Activated T-cell treated with anti-CD3 and anti-CD28 coated beads, Interleukin-2, amount 50 U/mL, for 24 hours (primary cell): ENCODE results near the gene TMEM87A.
"Not testable (repeated sequence)": the region's sequence is repeated elsewhere in the genome, so short reads cannot be mapped to it uniquely, and the experiment has no call there.

Experiments
- DNase-seq: peaks from one replicate; pipeline ENCODE4 v3.0.0-alpha.2; 2020
- H3K27ac Mint-ChIP-seq: 2 replicates; pipeline ENCODE4 v1.8.0; 2020; ENCODE audit warnings: mild to moderate bottlenecking, mixed read lengths
- H3K27me3 Mint-ChIP-seq: 2 replicates; pipeline ENCODE4 v1.8.0; 2020; ENCODE audit warnings: mixed read lengths
- H3K36me3 Mint-ChIP-seq: 2 replicates; pipeline ENCODE4 v1.8.0; 2020; ENCODE audit warnings: low read depth, mixed read lengths
- H3K4me1 Mint-ChIP-seq: 2 replicates; pipeline ENCODE4 v1.8.0; 2020; ENCODE audit warnings: low read depth, mixed read lengths
- H3K4me3 Mint-ChIP-seq: 2 replicates; pipeline ENCODE4 v1.8.0; 2020; ENCODE audit warnings: mild to moderate bottlenecking, moderate library complexity, mixed read lengths
- H3K9me3 Mint-ChIP-seq: 2 replicates; pipeline ENCODE4 v1.8.0; 2020; ENCODE audit warnings: mixed read lengths

Gene TMEM87A

GRCh38 chr15:42231088-42231487 is 42.1 kb downstream of the TMEM87A start:
- Mint-ChIP-seq H3K9me3 (no peaks in the 10 kb centered on the region), H3K27me3 (no peaks in the 10 kb centered on the region), H3K4me3 (no peak overlapping the region), H3K4me1 (peaks cover 1% of the 10 kb centered on the region), H3K36me3 (peaks cover 92% of the 10 kb centered on the region), H3K27ac (peak overlapping the region; percentile 9)
- DNase-seq, result no peak

- not testable (repeated sequence) for H3K4me3 Mint-ChIP-seq, DNase-seq, H3K9me3 Mint-ChIP-seq, H3K4me1 Mint-ChIP-seq, H3K27me3 Mint-ChIP-seq
- Mint-ChIP-seq H3K36me3 (peaks cover 95% of the 10 kb centered on the region), H3K27ac (peak overlapping the region; percentile 64)
Measured at GRCh38 chr15:42228981-42229380, 44.3 kb downstream of the TMEM87A start.

- DNase-seq, result no peak
- Mint-ChIP-seq H3K9me3 (no peaks in the 10 kb centered on the region), H3K4me3 (no peak overlapping the region), H3K27me3 (no peaks in the 10 kb centered on the region), H3K27ac (peak overlapping the region; percentile 12), H3K36me3 (peaks cover 95% of the 10 kb centered on the region), H3K4me1 (peaks cover 1% of the 10 kb centered on the region)
Measured at GRCh38 chr15:42228036-42228435, 45.2 kb downstream of the TMEM87A start.

GRCh38 chr15:42226648-42227047 is 46.6 kb downstream of the TMEM87A start:
- no peaks in the 10 kb centered on the region for H3K9me3 Mint-ChIP-seq

GRCh38 chr15:42220216-42220615 is 53.0 kb downstream of the TMEM87A start:
- H3K36me3 Mint-ChIP-seq, result peaks cover 84% of the 10 kb centered on the region
- H3K4me3 Mint-ChIP-seq, result no peak overlapping the region
- no peak overlapping the region for H3K27ac Mint-ChIP-seq
- peaks cover 18% of the 10 kb centered on the region for H3K4me1 Mint-ChIP-seq
- DNase-seq, result no peak
- H3K27me3 Mint-ChIP-seq, result no peaks in the 10 kb centered on the region
- no peaks in the 10 kb centered on the region for H3K9me3 Mint-ChIP-seq

More at GRCh38 chr15:42226648-42227047, 46.6 kb downstream of the TMEM87A start:
- Mint-ChIP-seq H3K4me1 (peaks cover 1% of the 10 kb centered on the region), H3K4me3 (no peak overlapping the region), H3K36me3 (peaks cover 93% of the 10 kb centered on the region), H3K27me3 (no peaks in the 10 kb centered on the region), H3K27ac (no peak overlapping the region)
- DNase-seq, result no peak

- Mint-ChIP-seq H3K36me3 (peaks cover 82% of the 10 kb centered on the region), H3K4me3 (no peak overlapping the region), H3K9me3 (no peaks in the 10 kb centered on the region), H3K27ac (no peak overlapping the region), H3K4me1 (peaks cover 26% of the 10 kb centered on the region), H3K27me3 (no peaks in the 10 kb centered on the region)
- DNase-seq, result no peak
Measured at GRCh38 chr15:42218953-42219592, 54.2 kb downstream of the TMEM87A start.

GRCh38 chr15:42217568-42217967 is 55.7 kb downstream of the TMEM87A start:
- H3K36me3 Mint-ChIP-seq, result peaks cover 82% of the 10 kb centered on the region
- no peak overlapping the region for H3K27ac Mint-ChIP-seq
- no peak overlapping the region for H3K4me3 Mint-ChIP-seq
- peaks cover 28% of the 10 kb centered on the region for H3K4me1 Mint-ChIP-seq
- H3K9me3 Mint-ChIP-seq, result no peaks in the 10 kb centered on the region
- no peaks in the 10 kb centered on the region for H3K27me3 Mint-ChIP-seq
- DNase-seq, result no peak

- Mint-ChIP-seq H3K36me3 (peaks cover 87% of the 10 kb centered on the region), H3K9me3 (no peaks in the 10 kb centered on the region), H3K27ac (peak overlapping the region; percentile 85), H3K4me1 (peaks cover 28% of the 10 kb centered on the region), H3K27me3 (no peaks in the 10 kb centered on the region), H3K4me3 (no peak overlapping the region)
- DNase-seq, result no peak
Measured at GRCh38 chr15:42215913-42216829, 57.1 kb downstream of the TMEM87A start.

- no peak for DNase-seq
- no peaks in the 10 kb centered on the region for H3K9me3 Mint-ChIP-seq
- H3K36me3 Mint-ChIP-seq, result peaks cover 92% of the 10 kb centered on the region
- peaks cover 28% of the 10 kb centered on the region for H3K4me1 Mint-ChIP-seq
- peak overlapping the region; percentile 58 for H3K27ac Mint-ChIP-seq
- H3K4me3 Mint-ChIP-seq, result no peak overlapping the region
- H3K27me3 Mint-ChIP-seq, result no peaks in the 10 kb centered on the region
Measured at GRCh38 chr15:42214600-42214999, 58.6 kb downstream of the TMEM87A start.

GRCh38 chr15:42213511-42213910 is 59.7 kb downstream of the TMEM87A start:
- Mint-ChIP-seq H3K36me3 (peaks cover 88% of the 10 kb centered on the region), H3K4me3 (no peak overlapping the region), H3K27ac (peak overlapping the region; percentile 24), H3K27me3 (no peaks in the 10 kb centered on the region), H3K9me3 (no peaks in the 10 kb centered on the region), H3K4me1 (peaks cover 28% of the 10 kb centered on the region)
- DNase-seq, result no peak

GRCh38 chr15:42210696-42211095 is 62.5 kb downstream of the TMEM87A start:
- Mint-ChIP-seq H3K27me3 (no peaks in the 10 kb centered on the region), H3K4me1 (peaks cover 38% of the 10 kb centered on the region), H3K4me3 (no peak overlapping the region), H3K36me3 (peaks cover 84% of the 10 kb centered on the region), H3K9me3 (no peaks in the 10 kb centered on the region), H3K27ac (no peak overlapping the region)
- DNase-seq, result no peak

- H3K9me3 Mint-ChIP-seq, result no peaks in the 10 kb centered on the region
- H3K4me1 Mint-ChIP-seq, result peaks cover 41% of the 10 kb centered on the region
- H3K27ac Mint-ChIP-seq, result peak within 1 kb of the TSS; percentile 98
- H3K36me3 Mint-ChIP-seq, result peaks cover 74% of the 10 kb centered on the region
- peak; percentile 87 for DNase-seq
- H3K27me3 Mint-ChIP-seq, result no peaks in the 10 kb centered on the region
- peak within 1 kb of the TSS; percentile 98 for H3K4me3 Mint-ChIP-seq
Measured at GRCh38 chr15:42207674-42208579, 65.3 kb downstream of the TMEM87A start, which contains the start of gene VPS39. Gene VPS39 (minus strand): TSS chr15:42208304. CDS start chr15:42208153, 151 bp downstream.

- Mint-ChIP-seq H3K4me3 (peak overlapping the region; percentile 98), H3K27ac (peak overlapping the region; percentile 4), H3K9me3 (no peaks in the 10 kb centered on the region), H3K4me1 (peaks cover 48% of the 10 kb centered on the region), H3K36me3 (peaks cover 75% of the 10 kb centered on the region), H3K27me3 (no peaks in the 10 kb centered on the region)
- DNase-seq, result no peak
Measured at GRCh38 chr15:42206406-42206805, 66.8 kb downstream of the TMEM87A start.

GRCh38 chr15:42203891-42204290 is 69.3 kb downstream of the TMEM87A start:
- H3K4me3 Mint-ChIP-seq, result no peak overlapping the region
- H3K36me3 Mint-ChIP-seq, result peaks cover 70% of the 10 kb centered on the region
- H3K4me1 Mint-ChIP-seq, result peaks cover 59% of the 10 kb centered on the region
- H3K27me3 Mint-ChIP-seq, result no peaks in the 10 kb centered on the region
- no peak overlapping the region for H3K27ac Mint-ChIP-seq
- no peak for DNase-seq
- no peaks in the 10 kb centered on the region for H3K9me3 Mint-ChIP-seq
